Coronary artery (tissue), 2 donors: ENCODE data around the gene PNPLA7.

Experiments used
- DNase-seq: peaks from one replicate; pipeline ENCODE4 v3.0.0-alpha.2; 2017; ENCODE audit warnings: low spot score
- H3K27ac ChIP-seq, 2 donors: fragments of 200-600 bp; sonication (generic); one replicate each; pipeline ENCODE4 v1.5.1; 2016 to 2019
- H3K4me3 ChIP-seq: fragments of 200-600 bp; sonication (generic); 2 replicates; pipeline ENCODE4 v1.5.1; 2016; ENCODE audit warnings: mild to moderate bottlenecking, moderate library complexity
- TF ChIP-seq, protein P1 (sequence below): fragments of 200-600 bp; sonication (generic); IDR thresholded peaks from one replicate; pipeline ENCODE4 v1.5.1; 2019; ENCODE audit warnings: antibody characterized with exemption

The PNPLA7 gene

GRCh38 chr9:137437691-137438590, 112.3 kb downstream of the PNPLA7 start:
- Histone ChIP-seq H3K27ac (no peak overlapping the region), H3K4me3 (no peak overlapping the region)
- no peak for DNase-seq
- TF ChIP-seq, protein P1, sequence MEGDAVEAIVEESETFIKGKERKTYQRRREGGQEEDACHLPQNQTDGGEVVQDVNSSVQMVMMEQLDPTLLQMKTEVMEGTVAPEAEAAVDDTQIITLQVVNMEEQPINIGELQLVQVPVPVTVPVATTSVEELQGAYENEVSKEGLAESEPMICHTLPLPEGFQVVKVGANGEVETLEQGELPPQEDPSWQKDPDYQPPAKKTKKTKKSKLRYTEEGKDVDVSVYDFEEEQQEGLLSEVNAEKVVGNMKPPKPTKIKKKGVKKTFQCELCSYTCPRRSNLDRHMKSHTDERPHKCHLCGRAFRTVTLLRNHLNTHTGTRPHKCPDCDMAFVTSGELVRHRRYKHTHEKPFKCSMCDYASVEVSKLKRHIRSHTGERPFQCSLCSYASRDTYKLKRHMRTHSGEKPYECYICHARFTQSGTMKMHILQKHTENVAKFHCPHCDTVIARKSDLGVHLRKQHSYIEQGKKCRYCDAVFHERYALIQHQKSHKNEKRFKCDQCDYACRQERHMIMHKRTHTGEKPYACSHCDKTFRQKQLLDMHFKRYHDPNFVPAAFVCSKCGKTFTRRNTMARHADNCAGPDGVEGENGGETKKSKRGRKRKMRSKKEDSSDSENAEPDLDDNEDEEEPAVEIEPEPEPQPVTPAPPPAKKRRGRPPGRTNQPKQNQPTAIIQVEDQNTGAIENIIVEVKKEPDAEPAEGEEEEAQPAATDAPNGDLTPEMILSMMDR: no peak

- H3K4me3 ChIP-seq: no peak overlapping the region
- TF ChIP-seq, protein P1: no peak
- no peak overlapping the region for H3K27ac ChIP-seq
- DNase-seq: no peak
Observed at GRCh38 chr9:137436761-137437600, 113.2 kb downstream of the PNPLA7 start.

DNA sequence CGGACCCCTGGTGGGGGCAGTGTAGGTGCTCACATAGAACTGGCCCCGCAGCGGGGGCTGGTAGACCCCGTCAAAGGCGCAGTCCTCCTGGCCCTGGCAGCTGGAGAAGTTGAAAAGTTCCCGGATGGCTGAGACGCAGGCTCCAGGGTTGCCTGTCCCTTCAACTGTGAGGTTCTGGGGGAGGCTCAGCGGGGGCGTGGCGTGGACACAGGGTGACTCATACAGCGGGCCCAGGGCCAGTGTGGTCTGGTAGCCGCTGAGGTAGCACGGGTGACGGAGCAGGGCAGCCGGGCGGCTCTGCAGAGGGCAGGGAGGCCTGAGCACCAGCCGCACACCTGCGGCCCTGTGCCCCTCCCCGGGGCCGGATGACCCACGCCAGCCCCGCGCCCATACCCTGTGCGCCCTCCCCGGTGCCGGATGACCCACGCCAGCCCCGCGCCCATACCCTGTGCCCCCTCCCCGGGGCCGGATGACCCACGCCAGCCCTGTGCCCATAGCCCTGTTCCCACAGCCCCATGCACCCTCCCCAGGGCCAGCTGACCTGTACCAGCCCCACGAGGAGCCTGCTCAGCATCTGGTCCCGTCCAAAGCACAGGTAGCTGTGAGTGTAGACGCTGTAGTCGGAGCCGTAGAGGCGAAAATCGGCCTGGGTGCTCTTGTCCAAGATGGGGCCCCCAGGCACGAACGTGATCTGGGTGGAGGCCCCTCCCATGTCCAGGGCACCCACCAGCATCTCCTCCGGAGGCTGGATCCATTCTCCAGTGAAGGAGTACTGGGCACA, 114.0 kb downstream of the PNPLA7 start:
- TF ChIP-seq, protein P1: no peak
- no peak for DNase-seq
- Histone ChIP-seq H3K4me3 (no peak overlapping the region), H3K27ac (no peak overlapping the region)

DNA sequence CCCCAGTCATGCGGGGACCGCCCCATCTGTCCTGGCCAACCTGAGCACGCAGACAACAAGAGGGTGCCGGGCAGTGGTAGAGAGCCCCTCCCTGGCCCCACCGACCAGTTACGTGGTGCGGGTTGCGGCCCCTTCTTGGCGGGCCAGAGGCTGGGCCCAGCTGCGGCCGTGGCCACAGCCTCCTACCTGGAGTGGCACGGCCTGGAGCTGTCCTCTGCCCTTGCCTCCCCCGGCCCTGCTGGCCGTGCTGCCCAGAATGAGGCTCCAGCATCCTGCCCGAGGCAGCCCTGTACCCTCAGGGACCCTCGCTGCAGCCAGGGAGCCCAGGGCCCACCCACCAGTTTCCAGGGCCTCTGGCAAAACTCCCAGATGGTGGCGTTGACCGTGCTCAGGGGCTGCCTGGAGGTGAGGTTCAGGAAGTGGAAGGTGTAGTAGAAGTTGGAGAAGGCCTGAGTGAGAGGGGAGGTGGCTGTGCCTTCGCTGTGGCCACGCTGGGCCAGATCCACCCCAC, 114.8 kb downstream of the PNPLA7 start:
- no peak overlapping the region for H3K4me3 ChIP-seq
- DNase-seq: no peak
- H3K27ac ChIP-seq: no peak overlapping the region
- TF ChIP-seq, protein P1: no peak

GRCh38 chr9:137434498-137435380, 115.5 kb downstream of the PNPLA7 start:
- H3K4me3 ChIP-seq: no peak overlapping the region
- no peak for DNase-seq
- H3K27ac ChIP-seq: no peak overlapping the region
- TF ChIP-seq, protein P1: no peak
